HepG2 (cell line): ENCODE data around the gene NGF. TPM values are rescaled to one million over a fixed set of nuclear protein-coding genes. Genes with fewer than 3 reads are reported as not detected.

ENCODE experiments used
- ATAC-seq: fragments of 200-7000 bp; cut with Tn5 transposase; 3 replicates; pipeline ENCODE4 v1.9.1; 2020; ENCODE audit warnings: mild to moderate bottlenecking, moderate library complexity
- BruUV-seq: library from RNA; stranded (reverse); fragments of 400-500 nt; replicated peaks from 2 replicates; lab custom pipeline; 2021; lab: Mats Ljungman, UMichigan
- CTCF ChIA-PET: fragments of 300-600 bp; formaldehyde crosslinking; extraction: SDS; loops from one replicate; lab custom pipeline; 2021; ENCODE audit warnings: low total read pairs, inconsistent platforms, low intra/inter-chr PET ratio; lab: Yijun Ruan, JAX
- POLR2A ChIA-PET: fragments of 350-600 bp; sonication (Branson Sonifier 250); formaldehyde crosslinking; loops from one replicate; lab custom pipeline; 2020; ENCODE audit warnings: antibody characterized with exemption, inconsistent platforms; lab: Yijun Ruan, JAX
- DNase-seq: peaks from one replicate; pipeline ENCODE4 v3.0.0-alpha.2; 2015; ENCODE audit warnings: low spot score
- FAIRE-seq: peaks from 3 replicates; lab custom pipeline; 2011; peaks lifted over from hg19 to GRCh38; lab: Jason Lieb, UNC
- H2AFZ ChIP-seq: one replicate; pipeline ENCODE4 v1.6.1; 2011; ENCODE audit warnings: low read length, inconsistent platforms
- H3K27ac ChIP-seq: fragments of 300-600 bp; 3 replicates; pipeline ENCODE4 v1.8.0; 2011; ENCODE audit warnings: mixed run types, mild to moderate bottlenecking, mixed read lengths, low read length, inconsistent platforms; ENCODE audit not compliant: insufficient read depth; ENCODE audit errors: extremely low read length
- H3K27me3 ChIP-seq, 2 experiments: fragments of 200-600 bp in 1 of 2; 2 replicates in 1 of 2; 3 replicates in 1 of 2; pipeline versions ENCODE4 v1.6.0 to v1.8.0; 2011; ENCODE audit warnings: low read length in 2 of 2, mild to moderate bottlenecking in 2 of 2, moderate library complexity in 2 of 2, inconsistent platforms in 1 of 2; ENCODE audit not compliant: insufficient read depth in 2 of 2, control insufficient read depth in 1 of 2
- H3K36me3 ChIP-seq, 2 experiments: fragments of 200-600 bp in 1 of 2; replicated peaks in 1 of 2; 2 replicates in 1 of 2; 3 replicates in 1 of 2; pipeline versions ENCODE4 v1.5.1 to v1.8.0; 2011; ENCODE audit warnings: low read length in 2 of 2, inconsistent platforms in 1 of 2; ENCODE audit not compliant: insufficient read depth in 2 of 2, control insufficient read depth in 1 of 2
- H3K4me1 ChIP-seq: 2 replicates; pipeline ENCODE4 v1.5.1; 2012; ENCODE audit warnings: low read length, inconsistent platforms; ENCODE audit not compliant: insufficient read depth
- H3K4me2 ChIP-seq: 2 replicates; pipeline ENCODE4 v1.6.0; 2011; ENCODE audit warnings: low read depth, low read length, inconsistent platforms
- H3K4me3 ChIP-seq, 3 experiments: fragments of 200-600 bp in 1 of 3; sonication (generic), shearing (Covaris generic) in 1 of 3; replicated peaks in 1 of 3; 2 replicates each; pipeline ENCODE4 v1.5.1; 2011 to 2016; ENCODE audit warnings: low read length in 3 of 3, inconsistent platforms in 2 of 3, low read depth in 2 of 3, mild to moderate bottlenecking in 2 of 3, control low read depth in 1 of 3, mixed read lengths in 1 of 3; ENCODE audit not compliant: insufficient read depth in 1 of 3
- H3K79me2 ChIP-seq: one replicate; pipeline ENCODE4 v1.6.1; 2011; ENCODE audit warnings: low read length, inconsistent platforms; ENCODE audit not compliant: insufficient read depth
- H3K9ac ChIP-seq: 2 replicates; pipeline ENCODE4 v1.6.0; 2011; ENCODE audit warnings: mild to moderate bottlenecking, low read depth, low read length, inconsistent platforms; ENCODE audit not compliant: insufficient read depth
- H3K9me3 ChIP-seq: 2 replicates; pipeline ENCODE4 v1.5.1; 2012; ENCODE audit warnings: mild to moderate bottlenecking, low read length
- H4K20me1 ChIP-seq: 2 replicates; pipeline ENCODE4 v1.6.0; 2011; ENCODE audit warnings: inconsistent platforms, mild to moderate bottlenecking, low read length, moderate library complexity; ENCODE audit not compliant: insufficient read depth
- ELF1 ChIP-seq: sonication (generic); formaldehyde crosslinking; IDR thresholded peaks from 2 replicates; pipeline ENCODE4 v1.4.0; 2020; ENCODE audit warnings: missing genetic modification reagents
- GLI4 ChIP-seq: sonication (generic); formaldehyde crosslinking; IDR thresholded peaks from 2 replicates; pipeline ENCODE4 v1.5.1; 2020; ENCODE audit warnings: missing genetic modification reagents, mild to moderate bottlenecking, moderate library complexity, borderline replicate concordance
- HOXD1 ChIP-seq: sonication (generic); formaldehyde crosslinking; IDR thresholded peaks from 2 replicates; pipeline ENCODE4 v1.5.0; 2020; ENCODE audit warnings: missing genetic modification reagents
- JARID2 ChIP-seq: sonication (generic); formaldehyde crosslinking; IDR thresholded peaks from 2 replicates; pipeline ENCODE4 v1.8.1; 2023; ENCODE audit warnings: missing genetic modification reagents, inconsistent platforms; ENCODE audit not compliant: insufficient replicate concordance
- RFX1 ChIP-seq: fragments of 450-650 bp; IDR thresholded peaks from 2 replicates; pipeline ENCODE4 v1.6.1; 2017
- SCMH1 ChIP-seq: sonication (generic); formaldehyde crosslinking; IDR thresholded peaks from 2 replicates; pipeline ENCODE4 v1.9.0; 2021; ENCODE audit warnings: missing genetic modification reagents, mild to moderate bottlenecking, borderline replicate concordance
- SP1 ChIP-seq, 2 experiments: fragments of 450-650 bp in 1 of 2; sonication (generic) in 1 of 2; formaldehyde crosslinking in 1 of 2; IDR thresholded peaks; 2 replicates each; pipeline versions ENCODE4 v1.4.0 to v1.6.1; 2016 to 2020; ENCODE audit warnings: missing genetic modification reagents in 1 of 2
- ZFP82 ChIP-seq: sonication (generic); formaldehyde crosslinking; IDR thresholded peaks from 2 replicates; pipeline ENCODE4 v1.5.1; 2020; ENCODE audit warnings: mild to moderate bottlenecking, missing genetic modification reagents, borderline replicate concordance
- ZNF441 ChIP-seq: sonication (generic); formaldehyde crosslinking; IDR thresholded peaks from 2 replicates; pipeline ENCODE4 v1.7.0; 2021; ENCODE audit warnings: missing genetic modification reagents, borderline replicate concordance
- ZNF547 ChIP-seq: sonication (generic); formaldehyde crosslinking; IDR thresholded peaks from 2 replicates; pipeline ENCODE4 v1.5.1; 2020; ENCODE audit warnings: mild to moderate bottlenecking, missing genetic modification reagents
- ZNF607 ChIP-seq: sonication (generic); formaldehyde crosslinking; IDR thresholded peaks from 2 replicates; pipeline ENCODE4 v1.5.1; 2020; ENCODE audit warnings: missing genetic modification reagents, mild to moderate bottlenecking, borderline replicate concordance
- WGBS: methylation state at CpG from one replicate; pipeline ENCODE4 v1.1.6; 2017; ENCODE audit warnings: low lambda C conversion rate; 5-methylcytosine and 5-hydroxymethylcytosine counted together
- in situ Hi-C: cut with HindIII; loops from 2 replicates; pipeline ENCODE4 v1.10.0; 2017; ENCODE audit warnings: low pct_unique_long_range_greater_than_20kb; ENCODE audit not compliant: extremely low pct_ligation_motif_present
- intact Hi-C: fragments of 100-400 bp; cut with micrococcal nuclease; formaldehyde crosslinking; loops from one replicate; pipeline ENCODE4 v1.10.0; 2022; ENCODE audit not compliant: unreplicated experiment
- polyA plus RNA-seq, 8 experiments: library from polyadenylated mRNA; depleted of rRNA in 3 of 8; stranded (reverse) in 7 of 8; unstranded in 1 of 8; fragments of >200 nt; fragmentation: Illumina TruSeq in 4 of 8; extraction: Trizol in 4 of 8; gene quantifications; 2 replicates each; pipeline versions ENCODE4 v1.2.1 to v1.2.3, GENCODE V29; 2011 to 2016; ENCODE audit warnings: low read depth in 4 of 8, missing spikeins in 1 of 8, mixed read lengths in 1 of 8; ENCODE audit not compliant: insufficient read depth in 1 of 8
- total RNA-seq, 5 experiments: library from RNA; depleted of rRNA; stranded (reverse); fragments of >200 nt; fragmentation: Illumina TruSeq; extraction: Trizol; gene quantifications; 2 replicates each; pipeline ENCODE4 v1.2.3, GENCODE V29; 2016; ENCODE audit warnings: low read depth in 1 of 5
- TF ChIP-seq, protein P1 (sequence below): sonication (generic); formaldehyde crosslinking; IDR thresholded peaks from 2 replicates; pipeline ENCODE4 v1.5.0; 2020; ENCODE audit warnings: mild to moderate bottlenecking, missing genetic modification reagents, borderline replicate concordance

The NGF gene
- total and polyA plus RNA-seq, 2 of the 13 experiments (the other 11 are each of a cell fraction or from before 2014, with no cell fraction given): not detected

- Histone ChIP-seq H3K4me3 (no peak overlapping the region), H3K4me1 (no peaks in the 10 kb centered on the region), H3K79me2 (no peaks in the 10 kb centered on the region), H3K4me2 (no peak overlapping the region), H3K27me3 (no peaks in the 10 kb centered on the region), H4K20me1 (no peaks in the 10 kb centered on the region), H2AFZ (no peak overlapping the region), H3K36me3 (no peaks in the 10 kb centered on the region), H3K9me3 (no peaks in the 10 kb centered on the region), H3K9ac (no peak overlapping the region), H3K27ac (no peak overlapping the region)
- DNase-seq (no peak), FAIRE-seq (no peak), ATAC-seq (no peak)
- in situ Hi-C loops: no loop called here
- BruUV-seq: no TSS peak
- intact Hi-C loops: no loop called here
- TF ChIP-seq GLI4 (CRISPR knock-in tag) (no peak), SP1 (IDR thresholded peaks at IDR 0.05) (no peak), SP1 (CRISPR knock-in tag; IDR thresholded peaks at IDR 0.05) (no peak), ZFP82 (CRISPR knock-in tag) (no peak), HOXD1 (CRISPR knock-in tag) (no peak), ELF1 (CRISPR knock-in tag) (no peak), RFX1 (no peak), SCMH1 (CRISPR knock-in tag) (no peak), JARID2 (CRISPR knock-in tag) (no peak), ZNF607 (CRISPR knock-in tag) (no peak), ZNF441 (no peak), ZNF547 (no peak)
- TF ChIP-seq, protein P1, sequence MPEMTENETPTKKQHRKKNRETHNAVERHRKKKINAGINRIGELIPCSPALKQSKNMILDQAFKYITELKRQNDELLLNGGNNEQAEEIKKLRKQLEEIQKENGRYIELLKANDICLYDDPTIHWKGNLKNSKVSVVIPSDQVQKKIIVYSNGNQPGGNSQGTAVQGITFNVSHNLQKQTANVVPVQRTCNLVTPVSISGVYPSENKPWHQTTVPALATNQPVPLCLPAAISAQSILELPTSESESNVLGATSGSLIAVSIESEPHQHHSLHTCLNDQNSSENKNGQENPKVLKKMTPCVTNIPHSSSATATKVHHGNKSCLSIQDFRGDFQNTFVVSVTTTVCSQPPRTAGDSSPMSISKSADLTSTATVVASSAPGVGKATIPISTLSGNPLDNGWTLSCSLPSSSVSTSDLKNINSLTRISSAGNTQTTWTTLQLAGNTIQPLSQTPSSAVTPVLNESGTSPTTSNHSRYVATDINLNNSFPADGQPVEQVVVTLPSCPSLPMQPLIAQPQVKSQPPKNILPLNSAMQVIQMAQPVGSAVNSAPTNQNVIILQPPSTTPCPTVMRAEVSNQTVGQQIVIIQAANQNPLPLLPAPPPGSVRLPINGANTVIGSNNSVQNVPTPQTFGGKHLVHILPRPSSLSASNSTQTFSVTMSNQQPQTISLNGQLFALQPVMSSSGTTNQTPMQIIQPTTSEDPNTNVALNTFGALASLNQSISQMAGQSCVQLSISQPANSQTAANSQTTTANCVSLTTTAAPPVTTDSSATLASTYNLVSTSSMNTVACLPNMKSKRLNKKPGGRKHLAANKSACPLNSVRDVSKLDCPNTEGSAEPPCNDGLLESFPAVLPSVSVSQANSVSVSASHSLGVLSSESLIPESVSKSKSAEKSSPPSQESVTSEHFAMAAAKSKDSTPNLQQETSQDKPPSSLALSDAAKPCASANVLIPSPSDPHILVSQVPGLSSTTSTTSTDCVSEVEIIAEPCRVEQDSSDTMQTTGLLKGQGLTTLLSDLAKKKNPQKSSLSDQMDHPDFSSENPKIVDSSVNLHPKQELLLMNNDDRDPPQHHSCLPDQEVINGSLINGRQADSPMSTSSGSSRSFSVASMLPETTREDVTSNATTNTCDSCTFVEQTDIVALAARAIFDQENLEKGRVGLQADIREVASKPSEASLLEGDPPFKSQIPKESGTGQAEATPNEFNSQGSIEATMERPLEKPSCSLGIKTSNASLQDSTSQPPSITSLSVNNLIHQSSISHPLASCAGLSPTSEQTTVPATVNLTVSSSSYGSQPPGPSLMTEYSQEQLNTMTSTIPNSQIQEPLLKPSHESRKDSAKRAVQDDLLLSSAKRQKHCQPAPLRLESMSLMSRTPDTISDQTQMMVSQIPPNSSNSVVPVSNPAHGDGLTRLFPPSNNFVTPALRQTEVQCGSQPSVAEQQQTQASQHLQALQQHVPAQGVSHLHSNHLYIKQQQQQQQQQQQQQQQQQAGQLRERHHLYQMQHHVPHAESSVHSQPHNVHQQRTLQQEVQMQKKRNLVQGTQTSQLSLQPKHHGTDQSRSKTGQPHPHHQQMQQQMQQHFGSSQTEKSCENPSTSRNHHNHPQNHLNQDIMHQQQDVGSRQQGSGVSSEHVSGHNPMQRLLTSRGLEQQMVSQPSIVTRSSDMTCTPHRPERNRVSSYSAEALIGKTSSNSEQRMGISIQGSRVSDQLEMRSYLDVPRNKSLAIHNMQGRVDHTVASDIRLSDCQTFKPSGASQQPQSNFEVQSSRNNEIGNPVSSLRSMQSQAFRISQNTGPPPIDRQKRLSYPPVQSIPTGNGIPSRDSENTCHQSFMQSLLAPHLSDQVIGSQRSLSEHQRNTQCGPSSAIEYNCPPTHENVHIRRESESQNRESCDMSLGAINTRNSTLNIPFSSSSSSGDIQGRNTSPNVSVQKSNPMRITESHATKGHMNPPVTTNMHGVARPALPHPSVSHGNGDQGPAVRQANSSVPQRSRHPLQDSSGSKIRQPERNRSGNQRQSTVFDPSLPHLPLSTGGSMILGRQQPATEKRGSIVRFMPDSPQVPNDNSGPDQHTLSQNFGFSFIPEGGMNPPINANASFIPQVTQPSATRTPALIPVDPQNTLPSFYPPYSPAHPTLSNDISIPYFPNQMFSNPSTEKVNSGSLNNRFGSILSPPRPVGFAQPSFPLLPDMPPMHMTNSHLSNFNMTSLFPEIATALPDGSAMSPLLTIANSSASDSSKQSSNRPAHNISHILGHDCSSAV (CRISPR knock-in tag): no peak
- 34% methylated on average over 8 of the region's 8 CpGs for WGBS
- POLR2A ChIA-PET: no interaction called here
- CTCF ChIA-PET: no interaction called here
These were observed 37.8 kb downstream of the NGF start for GRCh38 chr1:115300087-115300876.
